ENCODE measurements around the gene KLHL5. TPM values are rescaled to one million over a fixed set of nuclear protein-coding genes. Genes with fewer than 3 reads are reported as not detected.

KLHL5 gene
- total and polyA plus RNA-seq, 9 of the 15 experiments (the other 6 are each of a cell fraction or from before 2014, with no cell fraction given) = 8.0 to 30.8 (median 22.1) TPM

- TF ChIP-seq YY1 (IDR thresholded peaks at IDR 0.05; ENCODE audit: borderline replicate concordance in 1 of 3, control insufficient read depth in 1 of 3, extremely low read depth in 1 of 3, insufficient read depth in 3 of 3, insufficient read length in 1 of 3, insufficient replicate concordance in 2 of 3, low read depth in 1 of 3, low read length in 2 of 3) (no peak), NCOA1 (IDR thresholded peaks at IDR 0.05; ENCODE audit: low read depth) (no peak), NCOA6 (IDR thresholded peaks at IDR 0.05) (no peak), ZKSCAN8 (CRISPR knock-in tag; IDR thresholded peaks at IDR 0.05) (peak; percentile 95), NCOR1 (IDR thresholded peaks at IDR 0.05) (no peak), JUNB (CRISPR knock-in tag; conservative IDR thresholded peaks at IDR 0.05) (no peak)
- TF ChIP-seq, protein P1, sequence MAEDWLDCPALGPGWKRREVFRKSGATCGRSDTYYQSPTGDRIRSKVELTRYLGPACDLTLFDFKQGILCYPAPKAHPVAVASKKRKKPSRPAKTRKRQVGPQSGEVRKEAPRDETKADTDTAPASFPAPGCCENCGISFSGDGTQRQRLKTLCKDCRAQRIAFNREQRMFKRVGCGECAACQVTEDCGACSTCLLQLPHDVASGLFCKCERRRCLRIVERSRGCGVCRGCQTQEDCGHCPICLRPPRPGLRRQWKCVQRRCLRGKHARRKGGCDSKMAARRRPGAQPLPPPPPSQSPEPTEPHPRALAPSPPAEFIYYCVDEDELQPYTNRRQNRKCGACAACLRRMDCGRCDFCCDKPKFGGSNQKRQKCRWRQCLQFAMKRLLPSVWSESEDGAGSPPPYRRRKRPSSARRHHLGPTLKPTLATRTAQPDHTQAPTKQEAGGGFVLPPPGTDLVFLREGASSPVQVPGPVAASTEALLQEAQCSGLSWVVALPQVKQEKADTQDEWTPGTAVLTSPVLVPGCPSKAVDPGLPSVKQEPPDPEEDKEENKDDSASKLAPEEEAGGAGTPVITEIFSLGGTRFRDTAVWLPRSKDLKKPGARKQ (CRISPR knock-in tag; IDR thresholded peaks at IDR 0.05) = no peak
These were observed 16.2 kb upstream of the KLHL5 start (continued) for GRCh38 chr4:39045827-39046221.

- in situ Hi-C loops (cut with MboI) = no loop called here
- ATAC-seq (peak; percentile 7; the same call in 1 of the 3 replicates), FAIRE-seq (peak; percentile 74), DNase-seq (ENCODE audit: extremely low read depth in 1 of 4, low spot score in 3 of 4) (peak in 2 of 4 experiments; percentile 27 to 79)
- TSS peak; percentile 61 for BruUV-seq (replicated peaks)
- H3K79me2 ChIP-seq (ENCODE audit: control insufficient read depth, insufficient read depth, low read length) = peaks cover 31% of the 10 kb centered on the region
- H4K20me1 ChIP-seq (replicated peaks; ENCODE audit: control insufficient read depth, insufficient read depth, low read length) = no peaks in the 10 kb centered on the region
- intact Hi-C loops (cut with micrococcal nuclease) = loop anchor here (5.0 kb wide), 1 partner anchor 144 kb away; no protein-coding TSS in a partner anchor
- peaks cover 0 to 18% of the 10 kb centered on the region in 2 experiments; a peak in 3 of 5 replicates for H3K4me1 ChIP-seq (replicated peaks in 1 of 2; ENCODE audit: control insufficient read depth in 2 of 2, insufficient read depth in 2 of 2, low read length in 2 of 2)
- POLR2A ChIA-PET = interaction anchor here (1.1 to 1.7 kb wide), 5 partner anchors 8 to 104 kb away, joined by 3 to 9 read pairs (median 7); no protein-coding TSS in a partner anchor
- CTCF ChIA-PET (ENCODE audit: low intra/inter-chr PET ratio) = no interaction called here
- peak overlapping the region; percentile 69 for H2AFZ ChIP-seq (ENCODE audit: low read depth, low read length)
- no peaks in the 10 kb centered on the region for H3K9me1 ChIP-seq (ENCODE audit: control insufficient read depth, insufficient read depth, low read length)
- H3K27me3 ChIP-seq (ENCODE audit: control insufficient read depth in 2 of 2, insufficient read depth in 2 of 2, low read length in 2 of 2) = no peaks in the 10 kb centered on the region
- H3K9me3 ChIP-seq (replicated peaks; ENCODE audit: control insufficient read depth, insufficient read depth, low read depth, low read length) = no peaks in the 10 kb centered on the region
- peak overlapping the region; percentile 83; the same call in 2 of the 3 replicates for H3K27ac ChIP-seq (ENCODE audit: extremely low read depth, low read depth, low read length)
- WGBS (ENCODE audit: insufficient coverage, low coverage, missing lambda C conversion rate) = 5% methylated on average over 8 of the region's 8 CpGs
- peak overlapping the region; percentile 73 to 88 for H3K9ac ChIP-seq (ENCODE audit: insufficient read depth in 1 of 2, low read depth in 2 of 2, low read length in 2 of 2)
- H3K4me3 ChIP-seq = peak overlapping the region; percentile 71
- peak overlapping the region; percentile 70 for H3K4me2 ChIP-seq (ENCODE audit: insufficient read depth, low read length)
- H3K36me3 ChIP-seq (ENCODE audit: control insufficient read depth, insufficient read depth, low read length) = no peaks in the 10 kb centered on the region
- TF ChIP-seq ARID1B (IDR thresholded peaks at IDR 0.05) (peak; percentile 66), RBM25 (IDR thresholded peaks at IDR 0.05; ENCODE audit: low read depth, low read length, severe bottlenecking) (peak; percentile 65), EP300 (IDR thresholded peaks at IDR 0.05; ENCODE audit: low read length) (peak; percentile 37), RCOR1 (IDR thresholded peaks at IDR 0.05; ENCODE audit: borderline replicate concordance in 1 of 2, low read depth in 2 of 2, low read length in 2 of 2) (peak in 1 of 2 experiments; percentile 33; a peak in 1 of 4 replicates), SMARCA4 (IDR thresholded peaks at IDR 0.05) (peak; percentile 79), HDAC2 (IDR thresholded peaks at IDR 0.05) (peak; percentile 41; the same call in 1 of the 2 replicates), SMAD4 (CRISPR knock-in tag; conservative IDR thresholded peaks at IDR 0.05) (peak; percentile 73), ATF3 (IDR thresholded peaks at IDR 0.05) (peak; percentile 81), ATF3 (CRISPR knock-in tag; conservative IDR thresholded peaks at IDR 0.05) (no peak), BRD9 (IDR thresholded peaks at IDR 0.05; ENCODE audit: low read depth, partially characterized antibody) (peak; percentile 21)
- TF ChIP-seq, protein P2, sequence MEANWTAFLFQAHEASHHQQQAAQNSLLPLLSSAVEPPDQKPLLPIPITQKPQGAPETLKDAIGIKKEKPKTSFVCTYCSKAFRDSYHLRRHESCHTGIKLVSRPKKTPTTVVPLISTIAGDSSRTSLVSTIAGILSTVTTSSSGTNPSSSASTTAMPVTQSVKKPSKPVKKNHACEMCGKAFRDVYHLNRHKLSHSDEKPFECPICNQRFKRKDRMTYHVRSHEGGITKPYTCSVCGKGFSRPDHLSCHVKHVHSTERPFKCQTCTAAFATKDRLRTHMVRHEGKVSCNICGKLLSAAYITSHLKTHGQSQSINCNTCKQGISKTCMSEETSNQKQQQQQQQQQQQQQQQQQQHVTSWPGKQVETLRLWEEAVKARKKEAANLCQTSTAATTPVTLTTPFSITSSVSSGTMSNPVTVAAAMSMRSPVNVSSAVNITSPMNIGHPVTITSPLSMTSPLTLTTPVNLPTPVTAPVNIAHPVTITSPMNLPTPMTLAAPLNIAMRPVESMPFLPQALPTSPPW (CRISPR knock-in tag; IDR thresholded peaks at IDR 0.05) = 0 out of 2 replicates have a peak, but pooled peaks have one; percentile 31
These were observed 15.8 kb upstream of the KLHL5 start for GRCh38 chr4:39046249-39046648.
